GM21528 (cell line): ENCODE data around the gene ARHGAP26.
"Not testable (repeated sequence)": the region's sequence is repeated elsewhere in the genome, so short reads cannot be mapped to it uniquely, and the experiment has no call there.

ENCODE experiments used
- ATAC-seq: cut with Tn5 transposase; IDR thresholded peaks from one replicate; pipeline ENCODE4 v1.9.1; 2021; ENCODE audit warnings: mild to moderate bottlenecking, moderate library complexity; ENCODE audit not compliant: unreplicated experiment, low FRiP score

The ARHGAP26 gene

GRCh38 chr5:142945845-142946244 lies 175.7 kb downstream of the ARHGAP26 start:
- no peak for ATAC-seq

- ATAC-seq = no peak
Measured at GRCh38 chr5:142946547-142947426, 176.6 kb downstream of the ARHGAP26 start.

- no peak for ATAC-seq
Measured at GRCh38 chr5:142947427-142947709, 177.2 kb downstream of the ARHGAP26 start.

- no peak for ATAC-seq
Measured at GRCh38 chr5:142952229-142952628, 182.1 kb downstream of the ARHGAP26 start.

- ATAC-seq = not testable (repeated sequence)
Measured at GRCh38 chr5:142952871-142953270, 182.7 kb downstream of the ARHGAP26 start.

- ATAC-seq = no peak
Measured at GRCh38 chr5:142954455-142954854, 184.3 kb downstream of the ARHGAP26 start.

- ATAC-seq = no peak
Measured at GRCh38 chr5:142955628-142956027, 185.5 kb downstream of the ARHGAP26 start.

- no peak for ATAC-seq
Measured at GRCh38 chr5:142957528-142957927, 187.4 kb downstream of the ARHGAP26 start.

- ATAC-seq = no peak
Measured at GRCh38 chr5:142958944-142959682, 188.9 kb downstream of the ARHGAP26 start.

- no peak for ATAC-seq
Measured at GRCh38 chr5:142959683-142960657, 189.8 kb downstream of the ARHGAP26 start.

- ATAC-seq = no peak
Measured at GRCh38 chr5:142961440-142962173, 191.4 kb downstream of the ARHGAP26 start.

GRCh38 chr5:142962174-142962533 lies 192.0 kb downstream of the ARHGAP26 start:
- no peak for ATAC-seq

GRCh38 chr5:142965258-142966120 lies 195.3 kb downstream of the ARHGAP26 start:
- ATAC-seq = not testable (repeated sequence)

- no peak for ATAC-seq
Measured at GRCh38 chr5:142966121-142966420, 195.9 kb downstream of the ARHGAP26 start.

- no peak for ATAC-seq
Measured at GRCh38 chr5:142969186-142969585, 199.0 kb downstream of the ARHGAP26 start.

- ATAC-seq = no peak
Measured at GRCh38 chr5:142969624-142970439, 199.7 kb downstream of the ARHGAP26 start.

GRCh38 chr5:142970440-142971030 lies 200.4 kb downstream of the ARHGAP26 start:
- ATAC-seq = no peak
